NCI-H69 (cell line): ENCODE measurements around the gene ITGB3.
"Not testable (repeated sequence)": the region's sequence is repeated elsewhere in the genome, so short reads cannot be mapped to it uniquely, and the experiment has no call there.

Source experiments
- DNase-seq: peaks from one replicate; lab custom pipeline; 2025; lab: John Stamatoyannopoulos, UW

Gene ITGB3

DNA sequence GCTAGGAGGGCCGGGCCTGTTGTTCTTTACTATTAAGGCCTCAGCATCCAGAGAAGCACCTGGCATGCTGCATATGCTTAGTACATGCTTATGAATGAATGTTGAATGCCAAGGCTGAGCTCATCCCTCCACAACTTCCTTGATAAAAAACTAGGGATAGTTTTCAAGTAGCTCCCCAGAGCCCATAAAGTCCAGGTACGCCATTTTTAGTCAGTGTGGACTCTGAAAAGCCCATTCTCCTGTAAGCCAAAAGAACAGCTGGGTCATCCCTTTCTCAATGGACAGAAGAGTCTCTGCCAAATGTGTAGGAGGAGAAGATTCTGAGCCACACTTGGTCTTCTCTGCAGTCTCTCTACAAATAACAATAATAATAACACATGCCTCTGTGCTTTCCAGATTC, 8.9 kb upstream of the ITGB3 start:
- no peak for DNase-seq

DNA sequence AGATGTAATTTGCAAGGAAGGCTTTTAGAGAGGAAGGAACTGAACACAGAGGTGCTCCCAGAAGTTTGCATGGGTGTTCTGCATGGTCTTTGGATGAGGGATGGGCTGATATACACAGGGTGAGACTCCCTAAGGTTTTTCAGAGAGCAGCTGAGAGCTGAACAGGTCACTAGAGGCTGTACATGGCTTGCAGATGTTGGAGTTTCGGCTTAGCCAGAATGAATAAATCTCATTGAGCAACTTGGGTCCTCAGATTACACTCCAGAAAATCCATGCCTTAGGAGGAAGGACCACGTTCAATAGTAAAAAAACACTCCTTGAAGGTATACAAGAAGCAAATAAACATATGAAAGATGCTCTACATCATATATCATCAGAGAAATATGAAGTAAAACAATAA, 7.5 kb upstream of the ITGB3 start:
- DNase-seq, result no peak

DNA sequence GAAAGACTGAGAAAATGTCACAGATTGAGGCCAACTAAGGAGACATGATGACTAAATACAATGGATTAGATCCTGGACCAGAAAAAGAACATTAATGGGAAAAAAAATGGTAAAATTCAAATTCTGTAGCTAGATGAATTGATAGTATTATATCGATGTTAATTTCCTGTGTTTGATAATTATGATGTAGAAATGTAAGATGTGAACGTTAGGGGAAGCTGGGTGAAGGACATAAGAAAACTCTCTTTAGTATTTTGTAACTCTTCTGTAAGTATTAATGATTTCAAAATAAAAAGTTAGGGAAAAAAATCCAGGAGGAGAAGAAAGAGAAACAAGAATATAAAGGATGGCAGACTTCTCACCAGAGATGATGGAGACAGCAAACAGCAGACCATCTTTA, 2.8 kb upstream of the ITGB3 start:
- DNase-seq, result no peak

DNA sequence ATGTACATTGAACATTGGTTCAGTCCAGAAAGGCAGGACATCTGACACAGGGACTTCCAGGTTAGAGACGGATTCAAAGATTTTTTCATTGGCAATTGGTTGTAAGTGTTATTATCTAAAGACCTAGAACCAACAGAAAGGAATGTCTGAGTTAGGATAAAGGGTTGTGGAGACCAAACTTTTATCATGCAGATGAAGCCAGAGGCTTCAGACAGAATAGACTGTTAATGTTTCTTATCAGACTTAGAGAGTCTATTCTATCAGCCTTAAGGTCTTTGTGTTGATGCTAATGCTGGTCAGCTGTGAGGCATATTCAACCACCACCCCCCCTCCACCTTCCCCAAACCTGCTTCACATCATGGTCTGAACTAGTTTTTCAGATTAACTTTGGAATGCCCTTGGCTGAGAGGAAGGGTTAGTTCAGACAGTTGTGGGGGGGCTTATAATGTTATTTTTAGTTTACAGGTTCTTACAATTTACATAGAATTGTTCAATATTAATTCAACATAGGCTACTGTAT, 2.1 kb upstream of the ITGB3 start:
- no peak for DNase-seq

GRCh38 chr17:47252209-47252608, 1.4 kb upstream of the ITGB3 start:
- no peak for DNase-seq

DNA sequence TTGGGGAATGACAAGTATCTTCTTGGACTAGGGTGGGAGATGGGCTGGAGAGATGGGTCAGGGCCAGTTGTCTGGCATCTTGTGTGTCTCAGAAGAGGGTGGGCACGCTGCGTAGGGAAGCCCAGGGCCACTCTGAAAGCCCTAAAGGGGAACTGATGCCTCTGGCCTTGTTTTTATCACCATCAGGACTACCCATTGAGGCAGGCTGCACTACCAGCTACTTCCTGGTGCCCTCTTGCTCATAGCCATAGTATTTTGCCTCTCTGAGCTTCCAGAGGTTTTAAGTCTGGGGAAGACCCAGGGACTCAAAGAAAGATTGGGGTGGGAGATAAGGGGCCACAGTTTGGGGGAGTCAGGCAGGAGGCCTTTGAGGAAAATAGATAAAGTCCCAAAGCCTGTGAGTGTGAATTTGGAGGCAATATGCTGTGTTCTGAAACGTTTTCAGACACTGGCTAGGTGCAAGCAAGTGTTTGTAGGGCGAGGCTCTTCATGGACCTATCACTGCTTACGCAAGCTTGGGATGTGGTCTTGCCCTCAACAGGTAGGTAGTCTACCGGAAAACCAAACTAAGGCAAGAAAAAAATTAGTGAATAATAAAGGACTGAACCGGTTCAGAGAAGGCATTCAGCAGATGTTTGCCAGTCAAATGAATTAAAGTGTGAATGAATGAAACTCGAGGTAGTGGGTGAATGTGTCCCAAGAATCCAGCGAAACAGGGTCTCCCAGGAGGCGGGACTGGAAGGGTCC, 688 bp upstream of the ITGB3 start:
- no peak for DNase-seq

- peak; percentile 44 for DNase-seq
Measured at GRCh38 chr17:47254403-47254943, 846 bp downstream of the ITGB3 start.

DNA sequence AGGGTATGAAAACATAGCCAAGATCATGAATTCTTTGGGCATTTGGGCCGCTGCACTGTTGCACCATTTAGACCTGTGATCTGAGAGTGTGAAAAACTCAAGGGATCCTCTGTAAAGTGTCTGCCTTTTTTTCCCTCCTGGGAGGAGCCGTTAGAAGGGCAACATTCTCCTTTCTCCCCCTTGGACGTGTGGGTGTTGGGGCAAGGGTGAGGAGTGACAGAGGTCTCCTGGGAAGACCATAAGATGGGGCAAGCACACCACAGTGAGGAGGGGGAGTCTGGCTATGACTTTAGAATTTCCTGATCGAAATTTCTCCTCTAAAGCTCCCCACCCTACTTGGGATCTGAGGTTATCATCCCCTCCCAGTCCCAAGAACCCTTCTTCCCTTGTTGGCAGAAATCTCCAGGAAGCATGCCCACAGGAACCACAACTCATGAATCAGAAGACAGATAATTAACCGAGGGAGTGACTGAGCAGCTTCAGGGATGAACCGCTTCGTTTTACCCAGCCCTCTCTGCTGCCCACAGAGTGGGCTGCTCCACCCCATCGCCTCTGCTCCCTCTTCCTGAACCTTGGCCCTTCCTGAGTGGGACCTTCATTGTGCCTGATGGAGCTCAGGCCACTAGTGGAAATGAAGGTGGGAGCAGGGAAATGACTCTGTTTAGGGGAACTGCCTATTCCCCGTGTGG, 4.2 kb downstream of the ITGB3 start:
- DNase-seq, result no peak

GRCh38 chr17:47262586-47262985, 9.0 kb downstream of the ITGB3 start:
- peak; percentile 51 for DNase-seq

DNA sequence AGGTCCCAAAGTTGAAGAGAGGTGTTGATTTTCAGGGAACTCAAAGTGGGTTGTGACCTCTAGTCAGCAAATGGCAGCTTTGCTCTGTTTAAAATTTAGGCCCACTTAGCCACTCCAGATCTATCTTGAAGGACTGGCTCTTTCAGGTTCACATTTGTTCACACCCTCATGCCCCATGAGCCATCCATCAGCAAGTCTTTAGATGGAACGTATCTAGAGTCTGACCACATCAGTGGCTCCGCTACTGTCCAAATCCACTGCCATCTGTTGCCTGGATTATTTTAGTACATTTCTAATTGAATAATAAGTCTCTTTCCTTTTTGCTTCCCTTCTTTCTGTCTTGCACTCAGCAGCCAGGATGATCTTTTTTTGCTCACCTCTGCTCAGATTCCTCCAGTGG, 10.5 kb downstream of the ITGB3 start:
- no peak for DNase-seq

DNA sequence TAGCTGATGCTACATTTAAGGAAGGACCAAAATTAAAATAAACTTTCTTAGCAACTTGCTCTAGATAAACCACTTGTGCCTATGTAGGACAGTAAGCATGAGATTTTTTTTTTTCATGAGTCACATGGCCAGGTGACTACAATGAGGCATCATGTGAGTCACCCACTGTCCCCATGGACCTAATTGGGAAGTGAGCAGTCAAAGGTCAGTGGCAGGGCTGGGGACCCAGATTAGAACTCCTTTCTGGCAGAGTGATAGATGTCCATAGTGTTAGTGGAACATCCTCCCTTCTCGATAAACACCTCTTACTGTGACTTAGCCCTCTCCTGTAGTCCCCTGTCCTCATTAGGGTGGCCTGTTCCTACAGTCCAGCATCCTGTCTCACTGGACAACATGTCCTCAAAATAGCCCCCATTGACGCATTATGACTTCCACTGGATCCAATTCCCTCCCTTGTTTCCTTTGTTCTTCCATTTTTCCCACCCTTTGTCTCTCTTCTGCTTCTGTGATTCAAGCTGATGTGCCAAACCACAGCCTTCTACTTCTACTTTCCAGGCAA, 12.4 kb downstream of the ITGB3 start:
- DNase-seq, result no peak

GRCh38 chr17:47266782-47267181, 13.2 kb downstream of the ITGB3 start:
- DNase-seq, result no peak

DNA sequence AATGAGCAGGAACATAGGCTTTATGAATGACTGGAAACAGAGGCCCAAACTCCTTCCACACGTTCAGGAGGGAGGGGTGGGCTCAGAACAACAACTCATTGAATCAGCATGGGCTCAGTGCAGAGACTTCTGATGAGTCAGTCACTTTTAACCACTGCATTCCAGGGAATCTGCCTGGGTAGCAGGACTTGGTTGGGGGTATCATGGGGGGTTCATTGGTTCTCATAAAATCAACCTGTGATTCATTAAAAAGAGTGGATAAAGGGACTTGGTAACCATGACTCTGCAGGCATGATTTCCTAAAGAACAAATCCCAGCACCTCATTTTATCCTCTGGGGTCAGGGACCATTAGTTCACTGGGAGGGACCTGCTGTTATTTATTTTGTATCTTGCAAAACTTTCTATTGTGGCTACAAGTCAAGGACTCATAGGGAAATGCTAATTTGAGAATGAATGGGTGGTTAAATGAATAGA, 13.8 kb downstream of the ITGB3 start:
- no peak for DNase-seq

DNA sequence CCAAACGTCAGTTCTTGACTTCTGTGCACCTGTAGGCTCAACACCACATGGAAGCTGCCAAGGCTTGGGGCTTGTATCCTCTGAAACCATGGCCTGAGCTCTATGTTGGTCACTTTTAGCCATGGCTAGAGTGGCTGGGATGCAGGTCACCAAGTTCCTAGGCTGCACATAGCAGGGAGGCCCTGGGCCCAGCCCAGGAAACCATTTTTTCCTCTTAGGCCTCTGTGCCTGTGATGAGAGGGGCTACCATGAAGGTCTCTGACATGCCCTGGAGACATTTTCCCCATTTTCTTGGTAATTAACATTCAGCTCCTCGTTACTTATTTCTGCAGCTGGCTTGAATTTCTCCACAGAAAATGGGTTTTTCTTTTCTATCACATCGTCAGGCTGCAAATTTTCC, 15.3 kb downstream of the ITGB3 start:
- not testable (repeated sequence) for DNase-seq

DNA sequence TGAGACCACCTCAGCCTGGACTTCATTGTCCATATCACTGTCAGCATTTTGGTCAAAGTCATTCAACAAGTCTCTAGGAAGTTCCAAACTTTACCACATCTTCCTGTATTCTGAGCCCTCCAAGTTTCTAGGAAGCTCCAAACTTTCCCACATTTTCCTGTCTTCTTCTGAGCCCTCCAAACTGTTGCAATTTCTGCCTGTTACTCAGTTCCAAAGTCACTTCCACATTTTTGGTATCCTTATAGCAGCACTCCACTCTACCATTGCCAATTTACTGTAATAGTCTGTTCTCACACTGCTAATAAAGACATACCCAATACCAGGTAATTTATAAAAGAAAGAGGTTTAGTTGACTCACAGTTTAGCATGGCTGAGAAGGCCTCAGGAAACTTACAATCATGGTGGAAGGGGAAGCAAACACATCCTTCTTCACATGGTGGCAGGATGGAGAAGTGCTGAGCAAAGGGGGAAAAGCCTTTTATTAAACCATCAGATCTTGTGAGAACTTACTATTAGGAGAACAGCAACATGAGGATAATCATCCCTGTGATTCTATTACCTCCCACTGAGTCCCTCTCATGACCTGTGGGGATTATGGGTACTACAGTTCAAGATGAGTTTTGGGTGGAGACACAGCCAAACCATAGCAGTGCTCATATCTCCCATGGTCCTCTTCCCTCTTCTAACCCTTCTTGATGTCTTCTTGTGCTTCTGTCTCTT, 16.1 kb downstream of the ITGB3 start:
- not testable (repeated sequence) for DNase-seq

DNA sequence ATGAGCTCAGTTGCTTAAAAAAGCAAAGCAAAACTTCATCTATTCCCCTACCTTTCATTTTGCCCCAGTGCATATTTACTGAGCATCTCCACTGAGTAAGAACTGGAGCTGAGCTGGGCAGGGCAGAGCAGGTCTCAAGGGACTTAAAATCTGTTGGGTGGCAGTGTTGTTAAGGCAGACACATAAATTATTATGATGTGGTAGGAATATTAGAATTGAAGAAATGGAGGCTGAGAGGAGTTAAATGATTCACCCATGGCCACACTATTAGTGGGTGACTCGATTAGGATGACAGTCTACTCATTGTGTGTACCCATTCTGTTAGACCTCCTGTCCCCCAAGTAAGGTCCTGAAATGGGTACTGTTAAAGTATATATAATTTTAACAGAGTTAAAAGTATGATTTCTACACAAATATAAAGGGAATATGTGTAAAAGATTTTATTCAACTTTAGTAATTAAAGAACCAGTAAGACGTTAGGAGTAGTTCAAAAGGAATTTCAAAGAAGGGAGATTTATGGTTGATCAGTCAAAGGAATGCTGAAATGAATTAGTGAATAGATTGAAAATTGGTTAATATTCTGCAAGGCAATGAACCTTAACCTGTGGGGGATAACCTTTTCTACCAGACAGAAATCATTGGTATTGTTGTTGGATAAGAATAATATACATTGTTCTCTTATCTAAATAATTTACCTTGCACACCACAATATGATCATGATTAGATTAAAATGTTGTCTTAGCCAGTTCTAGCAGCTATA, 17.5 kb downstream of the ITGB3 start:
- DNase-seq, result no peak

DNA sequence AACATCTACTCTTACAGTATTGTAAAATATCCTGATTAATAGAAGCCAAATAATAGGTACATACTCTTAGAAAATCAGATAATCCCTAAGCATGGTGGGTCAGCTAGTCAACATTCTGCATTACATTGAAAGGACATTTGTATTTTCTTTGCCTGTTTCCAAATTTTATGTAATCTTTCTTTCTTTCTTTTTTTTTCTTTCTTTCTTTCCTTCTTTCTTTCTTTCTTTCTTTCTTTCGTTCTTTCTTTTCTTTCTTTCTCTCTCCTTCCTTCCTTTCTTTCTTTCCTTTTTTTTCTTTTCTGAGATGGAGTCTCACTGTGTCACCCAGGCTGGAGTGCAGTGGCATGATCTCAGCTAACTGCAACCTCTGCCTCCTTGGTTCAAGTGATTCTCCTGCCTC, 18.9 kb downstream of the ITGB3 start:
- no peak for DNase-seq

- no peak for DNase-seq
Measured at GRCh38 chr17:47273245-47273644, 19.6 kb downstream of the ITGB3 start.

- DNase-seq, result no peak
Measured at GRCh38 chr17:47274319-47275069, 20.9 kb downstream of the ITGB3 start.

GRCh38 chr17:47275245-47275984, 21.8 kb downstream of the ITGB3 start:
- peak; percentile 50 for DNase-seq
